ENCODE data around the gene ADAMTS9. TPM values are rescaled to one million over a fixed set of nuclear protein-coding genes. Genes with fewer than 3 reads are reported as not detected.

ADAMTS9 gene
- total RNA-seq, 2 donors from 2014 or later: 104 to 420 TPM

GRCh38 chr3:64536166-64536565, 151.6 kb downstream of the ADAMTS9 start:
- Histone ChIP-seq H3K4me3 (no peak overlapping the region), H3K27me3 (replicated peaks; ENCODE audit: insufficient read depth) (no peaks in the 10 kb centered on the region), H3K4me1 (ENCODE audit: control insufficient read depth in 1 of 2, low read depth in 2 of 2) (peaks cover 0 to 23% of the 10 kb centered on the region in 2 donors), H3K36me3 (no peaks in the 10 kb centered on the region), H3K27ac (no peak overlapping the region), H3K9me3 (no peaks in the 10 kb centered on the region)
- DNase-seq (ENCODE audit: low spot score): no peak
- no peak for ATAC-seq (ENCODE audit: insufficient number of reproducible peaks, low FRiP score, low read depth)
- no peak for TF ChIP-seq CTCF (IDR thresholded peaks at IDR 0.05)

- Histone ChIP-seq H3K4me1 (ENCODE audit: control insufficient read depth in 1 of 2, low read depth in 2 of 2) (peaks cover 0 to 11% of the 10 kb centered on the region in 2 donors), H3K4me3 (peak overlapping the region; percentile 22), H3K36me3 (no peaks in the 10 kb centered on the region), H3K27me3 (replicated peaks; ENCODE audit: insufficient read depth) (no peaks in the 10 kb centered on the region), H3K27ac (peak overlapping the region; percentile 6 to 24), H3K9me3 (no peaks in the 10 kb centered on the region)
- TF ChIP-seq CTCF (IDR thresholded peaks at IDR 0.05): peak; percentile 81
- peak; percentile 65 for DNase-seq (ENCODE audit: low spot score)
- peak; percentile 79 for ATAC-seq (ENCODE audit: insufficient number of reproducible peaks, low FRiP score, low read depth)
These were observed 154.0 kb downstream of the ADAMTS9 start for GRCh38 chr3:64533617-64534317.

- H3K4me1 ChIP-seq (ENCODE audit: control insufficient read depth in 1 of 2, low read depth in 2 of 2): peaks cover 0 to 11% of the 10 kb centered on the region in 2 donors
- H3K27ac ChIP-seq: no peak overlapping the region
- ATAC-seq (ENCODE audit: insufficient number of reproducible peaks, low FRiP score, low read depth) (no peak), DNase-seq (ENCODE audit: low spot score) (no peak)
- H3K9me3 ChIP-seq: no peaks in the 10 kb centered on the region
- no peaks in the 10 kb centered on the region for H3K36me3 ChIP-seq
- no peaks in the 10 kb centered on the region for H3K27me3 ChIP-seq (replicated peaks; ENCODE audit: insufficient read depth)
- no peak overlapping the region for H3K4me3 ChIP-seq
- peak; percentile 75 for TF ChIP-seq CTCF (IDR thresholded peaks at IDR 0.05)
These were observed 157.3 kb downstream of the ADAMTS9 start for GRCh38 chr3:64530434-64531049.

GRCh38 chr3:64523324-64523723, 164.5 kb downstream of the ADAMTS9 start:
- H3K27me3 ChIP-seq (replicated peaks; ENCODE audit: insufficient read depth): no peaks in the 10 kb centered on the region
- no peak overlapping the region for H3K4me3 ChIP-seq
- DNase-seq (ENCODE audit: low spot score) (no peak), ATAC-seq (ENCODE audit: insufficient number of reproducible peaks, low FRiP score, low read depth) (no peak)
- H3K27ac ChIP-seq: no peak overlapping the region
- H3K9me3 ChIP-seq: no peaks in the 10 kb centered on the region
- TF ChIP-seq CTCF (IDR thresholded peaks at IDR 0.05): no peak
- H3K36me3 ChIP-seq: peaks cover 6% of the 10 kb centered on the region
- no peaks in the 10 kb centered on the region for H3K4me1 ChIP-seq (ENCODE audit: control insufficient read depth in 1 of 2, low read depth in 2 of 2)

GRCh38 chr3:64520334-64520733, 167.5 kb downstream of the ADAMTS9 start:
- H3K9me3 ChIP-seq: no peaks in the 10 kb centered on the region
- no peaks in the 10 kb centered on the region for H3K27me3 ChIP-seq (replicated peaks; ENCODE audit: insufficient read depth)
- no peak overlapping the region for H3K27ac ChIP-seq
- ATAC-seq (ENCODE audit: insufficient number of reproducible peaks, low FRiP score, low read depth) (no peak), DNase-seq (ENCODE audit: low spot score) (no peak)
- H3K36me3 ChIP-seq: peaks cover 6% of the 10 kb centered on the region
- TF ChIP-seq CTCF (IDR thresholded peaks at IDR 0.05): no peak
- H3K4me3 ChIP-seq: no peak overlapping the region
- H3K4me1 ChIP-seq (ENCODE audit: control insufficient read depth in 1 of 2, low read depth in 2 of 2): no peaks in the 10 kb centered on the region

Data from thoracic aorta (tissue), 2 donors.